Liver (tissue), 9 donors: ENCODE results near the gene INPP5A. TPM values are rescaled to one million over a fixed set of nuclear protein-coding genes. Genes with fewer than 3 reads are reported as not detected.

Experiments used
- DNase-seq: peaks from one replicate; pipeline ENCODE4 v3.0.0-alpha.2; 2017; ENCODE audit warnings: low spot score
- H3K27ac ChIP-seq, 2 donors: one replicate each; pipeline ENCODE4 v1.7.0; 2013; ENCODE audit warnings: inconsistent platforms in 2 of 2, low read length in 2 of 2, control low read depth in 1 of 2, low read depth in 1 of 2, mild to moderate bottlenecking in 1 of 2
- H3K27me3 ChIP-seq, 4 donors: one replicate each; pipeline versions ENCODE4 v1.6.1 to v1.7.0; 2013; ENCODE audit warnings: low read length in 3 of 4, inconsistent platforms in 1 of 4, mild to moderate bottlenecking in 1 of 4, moderate library complexity in 1 of 4; ENCODE audit not compliant: control insufficient read depth in 4 of 4, insufficient read depth in 4 of 4
- H3K36me3 ChIP-seq, 4 donors: one replicate each; pipeline versions ENCODE4 v1.6.1 to v1.7.0; 2013; ENCODE audit warnings: low read length in 3 of 4, mild to moderate bottlenecking in 3 of 4, low read depth in 1 of 4, moderate library complexity in 1 of 4; ENCODE audit not compliant: control insufficient read depth in 4 of 4, insufficient read depth in 3 of 4
- H3K4me1 ChIP-seq, 4 donors: one replicate each; pipeline versions ENCODE4 v1.6.1 to v1.7.0; 2013; ENCODE audit warnings: low read length in 3 of 4, mild to moderate bottlenecking in 3 of 4, moderate library complexity in 1 of 4; ENCODE audit not compliant: control insufficient read depth in 4 of 4, insufficient read depth in 4 of 4
- H3K4me3 ChIP-seq, 3 donors: one replicate each; pipeline versions ENCODE4 v1.6.1 to v1.7.0; 2013; ENCODE audit warnings: low read length in 3 of 3, control low read depth in 1 of 3, low read depth in 1 of 3, mild to moderate bottlenecking in 1 of 3
- H3K9ac ChIP-seq, 2 donors: one replicate each; pipeline ENCODE4 v1.7.0; 2013; ENCODE audit warnings: low read length in 2 of 2, mild to moderate bottlenecking in 2 of 2, moderate library complexity in 2 of 2, control low read depth in 1 of 2, low read depth in 1 of 2
- H3K9me3 ChIP-seq, 4 donors: one replicate each; pipeline versions ENCODE4 v1.6.1 to v1.7.0; 2013; ENCODE audit warnings: low read length in 3 of 4; ENCODE audit not compliant: control insufficient read depth in 4 of 4
- EGR1 ChIP-seq, 2 donors: IDR thresholded peaks; 2 replicates each; pipeline ENCODE4 v1.6.1; 2016 to 2018; ENCODE audit warnings: antibody characterized with exemption in 2 of 2, low read depth in 2 of 2
- FOXA1 ChIP-seq: IDR thresholded peaks from 2 replicates; pipeline ENCODE4 v1.6.1; 2016; ENCODE audit warnings: antibody characterized with exemption
- GABPA ChIP-seq, 2 donors: IDR thresholded peaks in 1 of 2; conservative IDR thresholded peaks in 1 of 2; 2 replicates each; pipeline ENCODE4 v1.6.1; 2016; ENCODE audit warnings: antibody characterized with exemption in 2 of 2, mild to moderate bottlenecking in 1 of 2, moderate library complexity in 1 of 2
- HNF4G ChIP-seq: IDR thresholded peaks from 2 replicates; pipeline ENCODE4 v1.6.1; 2016; ENCODE audit warnings: antibody characterized with exemption
- JUND ChIP-seq, 2 donors: IDR thresholded peaks; 2 replicates each; pipeline ENCODE4 v1.6.1; 2016; ENCODE audit warnings: antibody characterized with exemption in 2 of 2
- RAD21 ChIP-seq, 2 donors: IDR thresholded peaks; 2 replicates each; pipeline ENCODE4 v1.6.1; 2016; ENCODE audit warnings: antibody characterized with exemption in 2 of 2, mild to moderate bottlenecking in 2 of 2
- RXRA ChIP-seq, 2 donors: IDR thresholded peaks; 2 replicates each; pipeline ENCODE4 v1.6.1; 2017 to 2018; ENCODE audit warnings: antibody characterized with exemption in 2 of 2, mild to moderate bottlenecking in 1 of 2
- SP1 ChIP-seq: IDR thresholded peaks from 2 replicates; pipeline ENCODE4 v1.6.1; 2018; ENCODE audit warnings: antibody characterized with exemption, mild to moderate bottlenecking
- TAF1 ChIP-seq: conservative IDR thresholded peaks from 2 replicates; pipeline ENCODE4 v1.6.1; 2016; ENCODE audit warnings: antibody characterized with exemption, mild to moderate bottlenecking
- YY1 ChIP-seq: IDR thresholded peaks from 2 replicates; pipeline ENCODE4 v1.6.1; 2016; ENCODE audit warnings: antibody characterized with exemption, mild to moderate bottlenecking
- WGBS: extraction: QIAGEN DNeasy Blood & Tissue Kit; methylation state at CpG from one replicate; pipeline ENCODE4 v1.1.7; 2013; 5-methylcytosine and 5-hydroxymethylcytosine counted together
- polyA plus RNA-seq, 2 donors: library from polyadenylated mRNA; stranded (reverse) in 1 of 2; unstranded in 1 of 2; fragments of 200-250 nt in 1 of 2; fragments of >200 nt in 1 of 2; fragmentation: Nextera tagmentation in 1 of 2; extraction: Ambion mirVana in 1 of 2; gene quantifications; one replicate each; pipeline versions ENCODE4 v1.2.1 to v1.2.3, GENCODE V29; 2013 to 2015
- total RNA-seq, 2 donors: library from RNA; depleted of rRNA; stranded (reverse); fragments of >200 nt; gene quantifications; one replicate each; pipeline ENCODE4 v1.2.3, GENCODE V29; 2014
- TF ChIP-seq, protein P1 (sequence below): IDR thresholded peaks from 2 replicates; pipeline ENCODE4 v1.6.1; 2016; ENCODE audit warnings: antibody characterized with exemption
- TF ChIP-seq, protein P2 (sequence below): IDR thresholded peaks from 2 replicates; pipeline ENCODE4 v1.6.1; 2016; ENCODE audit warnings: antibody characterized with exemption, mild to moderate bottlenecking
- TF ChIP-seq, protein P3 (sequence below): IDR thresholded peaks from 2 replicates; pipeline ENCODE4 v1.6.1; 2016; ENCODE audit warnings: antibody characterized with exemption
- TF ChIP-seq, protein P4 (sequence below): IDR thresholded peaks from 2 replicates; pipeline ENCODE4 v1.6.1; 2016; ENCODE audit warnings: antibody characterized with exemption
- donor health status: healthy.
- donor health status: healthy.
- donor health status: healthy.
- donor health status: healthy.
- donor health status: healthy.

INPP5A gene
- total and polyA plus RNA-seq, 4 donors, result 4.3 to 26.5 (median 10.9) TPM

DNA sequence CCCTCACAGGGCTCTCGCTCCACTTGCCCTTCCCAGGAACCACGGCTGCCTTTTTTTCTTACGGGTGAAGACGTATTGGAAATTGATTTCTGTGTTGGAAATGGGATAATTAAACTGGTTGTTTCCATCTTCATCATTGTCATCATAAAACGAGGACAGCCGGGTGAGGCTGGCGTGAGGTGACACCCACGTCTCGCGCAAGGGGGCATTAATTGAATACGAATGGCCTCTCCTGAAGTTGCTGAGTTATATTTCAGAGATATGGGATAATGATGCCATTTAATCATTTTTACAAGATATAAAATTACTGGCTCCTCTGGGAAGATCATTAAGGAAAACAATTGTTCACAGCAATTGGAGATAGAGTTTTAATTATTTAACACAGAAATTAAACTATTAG, 266.7 kb downstream of the INPP5A start:
- TF ChIP-seq RXRA (IDR thresholded peaks at IDR 0.05) (no peak), HNF4G (no peak), TAF1 (no peak), GABPA (IDR thresholded peaks at IDR 0.05 in 1 of 2, conservative IDR thresholded peaks at IDR 0.05 in 1 of 2) (no peak), RAD21 (IDR thresholded peaks at IDR 0.05) (no peak), EGR1 (IDR thresholded peaks at IDR 0.05; ENCODE audit: low read depth in 2 of 2) (no peak), SP1 (no peak)
- TF ChIP-seq, protein P1, sequence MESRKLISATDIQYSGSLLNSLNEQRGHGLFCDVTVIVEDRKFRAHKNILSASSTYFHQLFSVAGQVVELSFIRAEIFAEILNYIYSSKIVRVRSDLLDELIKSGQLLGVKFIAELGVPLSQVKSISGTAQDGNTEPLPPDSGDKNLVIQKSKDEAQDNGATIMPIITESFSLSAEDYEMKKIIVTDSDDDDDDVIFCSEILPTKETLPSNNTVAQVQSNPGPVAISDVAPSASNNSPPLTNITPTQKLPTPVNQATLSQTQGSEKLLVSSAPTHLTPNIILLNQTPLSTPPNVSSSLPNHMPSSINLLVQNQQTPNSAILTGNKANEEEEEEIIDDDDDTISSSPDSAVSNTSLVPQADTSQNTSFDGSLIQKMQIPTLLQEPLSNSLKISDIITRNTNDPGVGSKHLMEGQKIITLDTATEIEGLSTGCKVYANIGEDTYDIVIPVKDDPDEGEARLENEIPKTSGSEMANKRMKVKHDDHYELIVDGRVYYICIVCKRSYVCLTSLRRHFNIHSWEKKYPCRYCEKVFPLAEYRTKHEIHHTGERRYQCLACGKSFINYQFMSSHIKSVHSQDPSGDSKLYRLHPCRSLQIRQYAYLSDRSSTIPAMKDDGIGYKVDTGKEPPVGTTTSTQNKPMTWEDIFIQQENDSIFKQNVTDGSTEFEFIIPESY, result no peak
- TF ChIP-seq, protein P2, sequence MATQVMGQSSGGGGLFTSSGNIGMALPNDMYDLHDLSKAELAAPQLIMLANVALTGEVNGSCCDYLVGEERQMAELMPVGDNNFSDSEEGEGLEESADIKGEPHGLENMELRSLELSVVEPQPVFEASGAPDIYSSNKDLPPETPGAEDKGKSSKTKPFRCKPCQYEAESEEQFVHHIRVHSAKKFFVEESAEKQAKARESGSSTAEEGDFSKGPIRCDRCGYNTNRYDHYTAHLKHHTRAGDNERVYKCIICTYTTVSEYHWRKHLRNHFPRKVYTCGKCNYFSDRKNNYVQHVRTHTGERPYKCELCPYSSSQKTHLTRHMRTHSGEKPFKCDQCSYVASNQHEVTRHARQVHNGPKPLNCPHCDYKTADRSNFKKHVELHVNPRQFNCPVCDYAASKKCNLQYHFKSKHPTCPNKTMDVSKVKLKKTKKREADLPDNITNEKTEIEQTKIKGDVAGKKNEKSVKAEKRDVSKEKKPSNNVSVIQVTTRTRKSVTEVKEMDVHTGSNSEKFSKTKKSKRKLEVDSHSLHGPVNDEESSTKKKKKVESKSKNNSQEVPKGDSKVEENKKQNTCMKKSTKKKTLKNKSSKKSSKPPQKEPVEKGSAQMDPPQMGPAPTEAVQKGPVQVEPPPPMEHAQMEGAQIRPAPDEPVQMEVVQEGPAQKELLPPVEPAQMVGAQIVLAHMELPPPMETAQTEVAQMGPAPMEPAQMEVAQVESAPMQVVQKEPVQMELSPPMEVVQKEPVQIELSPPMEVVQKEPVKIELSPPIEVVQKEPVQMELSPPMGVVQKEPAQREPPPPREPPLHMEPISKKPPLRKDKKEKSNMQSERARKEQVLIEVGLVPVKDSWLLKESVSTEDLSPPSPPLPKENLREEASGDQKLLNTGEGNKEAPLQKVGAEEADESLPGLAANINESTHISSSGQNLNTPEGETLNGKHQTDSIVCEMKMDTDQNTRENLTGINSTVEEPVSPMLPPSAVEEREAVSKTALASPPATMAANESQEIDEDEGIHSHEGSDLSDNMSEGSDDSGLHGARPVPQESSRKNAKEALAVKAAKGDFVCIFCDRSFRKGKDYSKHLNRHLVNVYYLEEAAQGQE, result no peak
- TF ChIP-seq, protein P3, sequence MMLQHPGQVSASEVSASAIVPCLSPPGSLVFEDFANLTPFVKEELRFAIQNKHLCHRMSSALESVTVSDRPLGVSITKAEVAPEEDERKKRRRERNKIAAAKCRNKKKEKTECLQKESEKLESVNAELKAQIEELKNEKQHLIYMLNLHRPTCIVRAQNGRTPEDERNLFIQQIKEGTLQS, result no peak
- Histone ChIP-seq H3K4me3 (no peak overlapping the region), H3K9me3 (peaks cover 0 to 5% (median 1%) of the 10 kb centered on the region in 4 donors), H3K4me1 (no peaks in the 10 kb centered on the region), H3K27me3 (no peaks in the 10 kb centered on the region), H3K9ac (no peak overlapping the region), H3K27ac (no peak overlapping the region), H3K36me3 (no peaks in the 10 kb centered on the region)
- WGBS, result 92% methylated on average over 11 of the region's 11 CpGs
- no peak for DNase-seq

DNA sequence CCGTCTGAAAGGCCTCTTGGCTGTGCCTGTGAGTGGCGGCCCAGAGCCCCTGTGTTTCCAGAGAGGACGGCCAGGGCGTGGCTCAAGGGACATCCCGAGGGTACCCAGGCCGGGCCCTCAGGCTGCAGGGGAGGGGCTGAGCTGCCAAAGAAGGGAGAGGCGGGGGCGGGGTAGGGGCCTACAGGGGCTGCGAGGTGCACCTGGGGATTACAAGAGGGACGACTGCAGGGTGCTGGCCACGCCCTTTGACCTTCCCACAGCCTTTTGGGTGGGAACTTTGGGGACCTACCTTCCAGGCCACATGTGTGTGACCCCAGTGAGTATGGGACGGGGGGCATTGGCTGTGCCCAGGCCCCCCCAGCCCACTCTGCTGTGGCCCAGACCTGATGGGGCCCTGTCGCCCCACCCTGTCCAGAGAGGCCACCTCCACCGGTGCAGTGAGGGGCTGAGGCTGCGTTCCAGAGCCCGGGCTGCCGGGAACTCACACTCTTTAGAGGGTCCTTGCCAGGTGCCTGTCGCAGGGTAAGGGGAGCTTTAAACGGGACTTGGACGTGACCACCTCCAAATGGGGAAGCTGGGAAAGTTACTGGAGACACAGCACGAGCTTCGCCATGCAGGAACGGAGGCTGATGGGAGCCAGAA, 267.3 kb downstream of the INPP5A start:
- Histone ChIP-seq H3K27me3 (no peaks in the 10 kb centered on the region), H3K36me3 (no peaks in the 10 kb centered on the region), H3K4me1 (no peaks in the 10 kb centered on the region), H3K9ac (no peak overlapping the region), H3K4me3 (no peak overlapping the region), H3K9me3 (peaks cover 0 to 5% (median 1%) of the 10 kb centered on the region in 4 donors), H3K27ac (no peak overlapping the region)
- TF ChIP-seq, protein P1, result no peak
- TF ChIP-seq, protein P4, sequence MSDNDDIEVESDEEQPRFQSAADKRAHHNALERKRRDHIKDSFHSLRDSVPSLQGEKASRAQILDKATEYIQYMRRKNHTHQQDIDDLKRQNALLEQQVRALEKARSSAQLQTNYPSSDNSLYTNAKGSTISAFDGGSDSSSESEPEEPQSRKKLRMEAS, result no peak
- TF ChIP-seq, protein P2, result no peak
- TF ChIP-seq YY1 (no peak), SP1 (no peak), FOXA1 (no peak), EGR1 (IDR thresholded peaks at IDR 0.05; ENCODE audit: low read depth in 2 of 2) (no peak), JUND (IDR thresholded peaks at IDR 0.05) (no peak), TAF1 (no peak), GABPA (IDR thresholded peaks at IDR 0.05 in 1 of 2, conservative IDR thresholded peaks at IDR 0.05 in 1 of 2) (no peak), HNF4G (no peak)
- TF ChIP-seq, protein P3, result no peak
- DNase-seq, result no peak
- 72% methylated on average over 23 of the region's 23 CpGs for WGBS
